Activated CD4-positive, alpha-beta T cell treated with anti-CD3 and anti-CD28 coated beads for 1 hour (primary cell): ENCODE measurements around the gene GLIPR2.
"Not testable (repeated sequence)": the region's sequence is repeated elsewhere in the genome, so short reads cannot be mapped to it uniquely, and the experiment has no call there.

ENCODE experiments used
- DNase-seq: peaks from one replicate; pipeline ENCODE4 v3.0.0-alpha.2; 2020

The GLIPR2 gene, protein sequence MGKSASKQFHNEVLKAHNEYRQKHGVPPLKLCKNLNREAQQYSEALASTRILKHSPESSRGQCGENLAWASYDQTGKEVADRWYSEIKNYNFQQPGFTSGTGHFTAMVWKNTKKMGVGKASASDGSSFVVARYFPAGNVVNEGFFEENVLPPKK

DNA sequence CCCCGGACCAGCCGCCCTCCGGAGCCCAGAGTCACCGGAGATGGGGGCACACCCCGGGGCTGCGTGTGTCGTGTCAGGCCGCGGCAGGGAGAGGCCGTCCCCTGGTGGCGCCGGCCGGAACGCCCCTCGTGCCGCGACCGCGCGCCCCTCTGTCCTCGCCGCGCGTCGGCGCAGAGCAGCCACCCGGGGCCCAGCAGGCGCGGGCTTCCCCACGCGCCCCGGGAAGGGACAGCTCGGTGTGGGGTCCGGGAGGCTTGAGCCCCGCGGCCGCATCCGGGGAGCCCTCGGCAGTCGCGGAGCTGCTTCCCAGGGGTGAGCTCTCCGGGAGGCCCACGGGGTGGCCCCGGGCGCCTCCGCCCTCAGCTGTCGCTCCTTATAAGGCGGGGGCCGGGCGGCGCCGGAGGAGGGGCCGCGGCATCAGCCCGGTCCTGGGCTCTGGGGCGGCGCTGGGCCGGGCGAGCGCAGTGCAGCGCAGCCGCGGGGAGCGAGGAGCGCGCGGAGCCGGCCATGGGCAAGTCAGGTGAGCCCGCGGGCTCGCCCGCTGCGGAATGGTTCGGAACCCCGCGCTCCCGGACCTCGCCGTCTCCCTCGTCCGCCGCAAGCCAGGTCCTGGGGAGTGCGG lies at the start of gene GLIPR2:
GLIPR2 (plus strand) TSS at position 462 of the 622 bp plus-strand sequence; CDS start at position 508, 46 bp downstream.
- DNase-seq = peak; percentile 68

DNA sequence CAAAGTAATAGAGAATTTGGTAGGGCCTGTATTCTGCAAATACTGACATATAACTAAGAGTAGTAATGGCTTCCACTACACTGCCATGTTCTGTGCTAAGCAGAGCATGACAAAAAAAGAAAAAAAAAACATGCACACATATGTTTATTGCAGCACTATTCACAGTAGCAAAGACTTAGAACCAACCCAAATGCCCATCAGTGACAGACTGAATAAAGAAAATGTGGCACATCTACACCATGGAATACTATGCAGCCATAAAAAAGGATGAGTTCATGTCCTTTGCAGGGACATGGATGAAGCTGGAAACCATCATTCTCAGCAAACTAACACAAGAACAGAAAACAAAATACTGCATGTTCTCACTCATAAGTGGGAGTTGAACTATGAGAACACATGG lies 49.5 kb upstream of the GLIPR2 start:
- DNase-seq = not testable (repeated sequence)

DNA sequence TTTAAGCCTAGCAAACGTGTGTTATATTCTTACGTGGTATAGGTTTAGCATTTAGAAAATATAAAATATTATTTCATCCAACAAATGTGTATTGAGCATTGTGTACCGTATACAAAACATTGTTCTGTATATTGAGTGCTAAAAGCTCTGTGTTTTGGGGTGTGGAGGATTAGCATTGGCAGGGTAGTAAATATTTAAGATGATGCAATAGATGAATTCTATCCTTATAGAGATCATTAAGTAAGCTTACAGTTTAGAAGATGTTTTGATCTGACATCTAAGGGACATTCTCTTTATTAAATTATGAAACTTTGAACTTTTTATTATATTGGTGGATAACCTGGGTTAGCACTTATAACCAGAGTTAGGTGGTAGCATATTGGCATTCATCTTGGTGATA lies 48.5 kb upstream of the GLIPR2 start:
- no peak for DNase-seq

DNA sequence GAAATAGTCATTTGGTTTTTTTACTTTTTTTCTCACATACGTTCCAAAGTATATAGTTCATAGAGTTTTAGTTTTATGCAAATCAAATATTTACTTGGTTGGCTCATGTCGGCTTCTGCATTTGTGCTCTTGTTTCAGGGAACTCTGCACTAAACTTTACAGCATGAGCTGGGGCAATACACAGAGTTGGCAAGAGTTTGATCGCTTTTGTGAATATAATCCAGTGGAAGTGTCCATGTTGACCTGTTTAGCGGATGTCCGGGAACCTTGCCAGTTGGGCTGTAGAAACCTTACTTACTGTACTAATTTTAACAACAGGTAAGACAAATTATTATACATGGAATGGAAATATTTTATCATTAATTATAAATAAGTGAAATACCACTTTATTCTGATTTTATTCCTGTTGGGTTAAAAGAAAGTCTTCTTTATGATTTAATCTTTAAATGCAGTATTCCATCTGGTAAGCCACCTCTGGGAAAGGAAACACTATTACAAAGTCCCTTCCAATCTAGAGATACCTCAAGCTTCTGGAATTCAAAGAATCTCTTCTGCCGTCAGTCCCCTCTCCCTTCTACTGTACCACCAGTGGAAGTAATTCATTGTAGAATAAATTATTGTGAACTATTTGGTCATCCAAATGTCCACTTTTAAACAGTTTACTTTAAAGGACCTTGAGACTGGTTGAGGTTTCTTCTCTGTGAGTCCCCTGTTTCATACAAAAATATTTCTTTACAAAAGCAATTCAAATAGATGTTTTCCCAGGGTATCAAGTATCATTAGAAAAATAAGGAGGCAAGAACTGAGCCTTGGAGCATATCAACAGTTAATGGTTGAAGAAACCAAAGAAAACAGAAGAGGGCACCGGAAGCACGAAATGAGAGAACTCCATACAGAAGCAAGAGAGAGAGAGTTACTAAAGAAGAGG lies 45.2 kb upstream of the GLIPR2 start:
- no peak for DNase-seq

DNA sequence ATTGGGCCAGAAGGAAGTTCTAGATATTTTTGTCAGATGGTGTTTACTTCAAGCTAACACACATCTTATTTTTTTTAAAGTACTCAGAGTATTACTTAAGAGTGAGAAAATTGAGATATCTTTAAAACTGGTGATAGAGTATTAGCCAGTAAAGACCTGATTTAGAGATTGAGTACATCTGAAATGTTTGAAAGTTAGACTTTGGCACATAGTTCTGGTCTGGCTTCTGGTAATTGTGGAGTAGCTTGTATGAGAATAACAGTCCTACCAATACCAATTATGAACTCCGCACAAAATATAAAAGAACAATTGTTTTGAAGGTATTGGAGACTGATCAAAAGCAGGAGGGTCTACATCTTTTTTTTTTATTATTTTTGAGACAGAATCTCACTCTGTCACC lies 44.5 kb upstream of the GLIPR2 start:
- DNase-seq = no peak

DNA sequence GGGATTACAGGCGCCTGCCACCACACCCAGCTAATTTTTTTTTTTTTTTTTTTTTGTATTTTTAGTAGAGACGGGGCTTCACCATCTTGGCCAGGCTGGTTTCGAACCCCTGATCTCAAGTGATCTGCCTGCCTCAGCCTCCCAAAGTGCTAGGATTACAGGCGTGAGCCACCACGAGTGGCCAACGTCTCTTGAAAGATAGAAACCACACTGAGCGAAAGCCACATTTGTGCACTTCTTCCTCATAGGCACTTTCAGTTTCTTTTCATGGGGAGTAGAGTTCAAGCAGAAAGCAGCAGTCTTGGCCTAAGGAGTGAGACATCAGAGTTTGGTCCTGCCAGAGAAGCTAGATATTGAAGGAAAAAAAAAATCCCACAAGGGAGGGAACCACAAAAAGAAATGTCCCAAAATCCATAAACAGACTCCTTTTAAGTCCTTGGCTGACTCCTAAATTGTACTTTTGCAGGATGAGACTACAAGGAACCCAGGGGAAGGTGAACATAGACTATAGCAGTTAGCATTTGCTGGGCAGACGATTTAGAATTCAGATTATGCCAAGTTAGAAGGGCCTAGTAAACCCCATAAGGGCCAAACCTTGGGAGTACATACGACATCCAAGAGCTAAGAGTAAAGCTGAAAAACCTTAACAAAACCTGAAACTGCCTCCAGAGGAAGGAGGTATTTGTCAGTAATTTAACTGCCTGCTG lies 43.9 kb upstream of the GLIPR2 start:
- no peak for DNase-seq

DNA sequence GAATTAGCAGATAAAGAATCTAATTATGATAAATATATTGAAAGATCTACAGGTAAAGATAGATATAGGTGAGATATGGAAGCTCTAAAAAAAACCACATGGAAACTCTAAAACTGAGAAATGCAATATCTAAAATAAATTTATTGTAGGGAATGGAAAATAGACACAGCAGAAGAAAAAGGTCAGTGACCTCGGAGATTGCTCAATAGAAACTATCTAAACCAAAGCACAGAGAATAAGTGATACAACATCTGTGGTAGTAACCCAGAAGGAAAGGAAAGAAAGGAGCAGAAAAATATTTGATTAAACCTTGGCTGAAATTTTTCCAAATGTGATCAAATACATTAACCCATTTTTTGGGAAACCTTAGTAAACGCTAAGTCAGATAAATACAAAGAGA lies 43.1 kb upstream of the GLIPR2 start:
- DNase-seq = no peak

DNA sequence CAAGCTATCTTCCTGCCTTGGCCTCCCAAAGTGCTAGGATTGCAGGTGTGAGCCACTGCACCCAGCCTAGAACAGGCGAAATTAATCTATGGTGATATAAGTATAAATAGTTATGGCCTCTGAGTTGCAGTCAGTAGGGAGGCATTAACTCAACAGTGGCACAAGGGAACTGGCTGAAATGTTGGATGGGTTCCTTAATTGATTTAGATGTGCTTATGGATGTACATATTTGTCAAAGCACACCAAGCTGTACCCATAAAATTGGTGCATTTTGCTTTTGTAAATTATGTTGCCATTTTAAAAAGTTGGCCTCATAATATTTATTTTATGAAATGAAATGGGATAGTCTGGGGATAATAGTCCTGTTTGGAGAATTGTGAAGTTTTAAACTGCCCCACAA lies 36.8 kb upstream of the GLIPR2 start:
- no peak for DNase-seq

DNA sequence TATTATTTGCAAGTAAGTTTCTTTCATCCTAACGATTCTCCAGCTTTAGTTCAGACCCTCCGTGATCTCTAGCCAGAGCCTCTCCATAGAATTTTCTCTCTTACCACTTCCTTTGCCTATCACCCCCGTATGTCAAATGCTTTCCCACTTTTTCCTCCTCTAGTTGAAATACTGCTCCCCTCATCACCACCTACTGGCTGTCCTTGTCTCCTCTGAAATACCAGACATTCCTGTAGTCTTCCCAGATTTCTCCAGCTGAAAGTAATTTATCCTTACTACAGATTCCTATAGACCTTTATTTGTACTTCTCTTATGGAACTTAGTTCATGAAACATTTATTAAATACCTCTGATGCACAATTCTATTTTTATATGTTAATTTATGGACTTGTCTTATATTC lies 36.0 kb upstream of the GLIPR2 start:
- no peak for DNase-seq

DNA sequence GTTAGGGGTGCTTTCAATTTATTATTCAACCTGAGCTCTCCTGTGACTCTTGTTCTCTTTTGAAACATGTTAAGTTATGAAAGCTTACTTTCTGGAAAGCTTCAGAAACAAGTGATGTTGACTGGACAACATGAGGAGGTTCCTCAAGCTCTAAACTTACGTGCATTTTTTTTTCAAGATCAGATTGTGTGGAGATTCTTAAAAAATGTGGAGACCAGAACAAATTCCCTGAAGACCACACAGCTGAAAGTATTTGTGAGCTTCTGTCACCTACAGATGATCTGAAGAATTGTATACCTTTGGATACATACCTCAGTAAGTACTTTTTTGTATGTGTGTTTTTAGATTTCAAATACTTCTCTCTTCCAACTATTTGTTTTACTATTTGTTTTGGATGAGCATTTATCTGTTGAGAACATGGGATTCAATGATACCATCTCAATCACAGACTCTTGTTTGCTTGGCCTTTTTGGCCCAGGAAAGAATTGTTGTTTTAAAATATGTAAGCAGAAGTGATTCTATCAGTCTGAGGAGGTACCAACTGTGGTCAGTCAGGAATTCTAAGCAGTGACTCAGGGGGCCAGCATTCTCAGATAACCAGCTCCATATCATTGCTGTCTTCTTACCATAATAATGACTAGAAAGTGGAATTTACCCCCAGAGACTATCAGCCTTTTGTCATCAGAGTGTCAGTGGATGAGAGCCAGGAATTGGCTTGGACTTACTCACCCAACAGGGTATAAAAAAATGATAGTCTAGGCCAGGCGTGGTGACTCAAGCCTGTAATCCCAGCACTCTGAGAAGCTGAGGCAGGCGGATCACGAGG lies 34.4 kb upstream of the GLIPR2 start:
- DNase-seq = no peak

DNA sequence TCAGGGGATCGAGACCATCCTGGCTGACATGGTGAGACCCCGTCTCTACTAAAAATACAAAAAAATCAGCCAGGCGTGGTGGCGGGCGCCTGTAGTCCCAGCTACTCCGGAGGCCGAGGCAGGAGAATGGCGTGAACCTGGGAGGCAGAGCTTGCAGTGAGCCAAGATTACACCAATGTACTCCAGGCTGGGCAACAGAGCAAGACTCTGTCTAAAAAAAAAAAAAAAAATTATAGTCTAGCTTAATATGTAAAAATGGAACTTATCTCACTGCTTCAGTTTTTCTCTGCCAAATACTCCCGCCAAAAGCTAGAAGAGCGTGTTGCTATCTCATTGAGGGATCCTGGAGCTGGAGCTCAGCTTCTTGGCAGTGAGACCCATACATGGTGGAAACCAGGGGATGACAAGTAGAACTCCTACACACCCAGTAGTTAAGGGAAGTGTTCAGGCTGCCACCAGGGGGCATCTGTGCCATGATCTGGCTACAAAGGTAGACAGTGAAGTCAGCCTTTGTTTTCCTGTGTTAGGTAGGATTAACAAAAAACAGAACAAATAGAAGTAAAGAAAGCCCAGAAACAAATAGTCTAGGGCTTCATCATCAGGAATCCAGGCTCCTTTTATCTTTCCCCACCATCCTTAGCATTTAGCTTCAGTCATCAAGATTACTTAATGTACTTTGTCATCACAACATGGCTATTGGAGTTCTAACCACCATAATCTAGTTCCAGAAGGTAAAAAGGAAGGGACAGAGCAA lies 33.6 kb upstream of the GLIPR2 start:
- peak; percentile 81 for DNase-seq

DNA sequence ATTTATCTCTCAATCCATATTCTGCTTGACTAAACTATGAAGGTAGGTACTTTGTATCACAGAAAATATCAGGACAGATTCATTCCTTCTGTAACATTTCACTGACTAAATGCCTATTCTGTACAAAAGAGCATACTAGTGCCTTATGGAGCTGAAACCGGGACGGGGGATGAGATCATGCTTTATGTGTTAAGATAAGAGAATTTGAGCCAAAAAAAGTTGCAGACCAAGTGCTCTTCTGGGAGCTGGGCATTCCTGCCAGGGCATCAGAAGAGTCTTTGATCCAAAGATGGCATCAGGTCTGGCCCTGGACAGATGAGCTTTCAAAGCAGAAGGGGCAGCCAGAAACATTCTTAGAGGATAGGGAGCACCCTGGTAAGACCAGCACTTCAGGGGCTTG lies 27.5 kb upstream of the GLIPR2 start:
- DNase-seq = no peak

DNA sequence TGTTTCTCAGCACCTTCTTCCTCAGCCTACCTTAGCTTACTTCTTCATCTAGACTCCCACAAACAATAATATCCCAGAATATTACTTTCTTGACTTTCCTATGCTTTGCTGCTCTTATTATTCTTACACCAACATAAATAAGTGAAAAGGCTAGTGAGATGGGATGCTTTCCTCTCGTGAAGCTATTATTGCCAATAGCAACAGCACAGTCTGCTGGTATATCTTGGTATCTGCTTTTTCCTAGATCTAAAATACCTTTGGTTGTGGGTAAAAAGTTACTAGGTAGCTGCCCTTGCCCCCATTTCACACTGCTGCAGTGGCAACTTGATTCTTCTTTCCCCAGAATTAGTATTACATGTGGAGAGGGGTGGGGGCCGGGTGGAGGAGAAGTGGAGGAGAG lies 26.1 kb upstream of the GLIPR2 start:
- no peak for DNase-seq

DNA sequence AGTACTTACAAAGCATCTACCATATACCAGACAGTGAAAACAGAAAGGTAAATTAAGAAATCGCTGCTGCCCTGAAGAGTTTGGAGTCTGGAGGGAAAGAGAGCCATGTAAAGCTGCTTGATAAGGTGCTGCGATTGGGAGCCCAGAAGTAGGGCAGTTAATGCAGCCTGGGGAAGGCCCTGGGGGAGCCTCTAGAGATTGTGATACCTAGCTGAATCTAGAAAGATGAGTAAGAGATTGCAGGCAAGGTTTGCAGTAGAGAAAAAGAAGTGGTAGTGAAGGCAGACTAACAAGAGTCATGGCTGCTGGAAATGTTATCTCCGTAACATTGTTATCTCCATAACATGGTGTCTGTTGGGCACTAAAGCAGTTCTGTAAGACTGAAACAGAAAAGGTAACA lies 24.0 kb upstream of the GLIPR2 start:
- DNase-seq = no peak

DNA sequence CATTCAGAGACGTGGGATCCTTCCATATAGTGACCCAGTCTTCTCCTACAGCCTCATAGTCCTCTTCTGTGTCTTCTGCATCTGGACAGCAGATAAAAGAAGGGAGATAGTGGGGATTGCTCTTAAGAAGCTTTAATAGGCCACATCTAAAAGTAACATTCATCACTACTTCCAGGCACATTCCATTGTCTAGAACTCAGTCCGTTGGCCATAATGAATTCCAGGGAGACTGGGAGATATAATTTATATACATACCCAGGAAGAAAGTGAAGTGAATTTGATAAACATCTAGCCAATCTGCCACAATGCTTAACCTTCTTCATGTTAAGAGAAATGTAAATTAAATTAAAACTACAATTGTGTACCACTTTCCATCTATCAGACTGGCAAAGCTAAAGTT lies 22.5 kb upstream of the GLIPR2 start:
- DNase-seq = no peak

DNA sequence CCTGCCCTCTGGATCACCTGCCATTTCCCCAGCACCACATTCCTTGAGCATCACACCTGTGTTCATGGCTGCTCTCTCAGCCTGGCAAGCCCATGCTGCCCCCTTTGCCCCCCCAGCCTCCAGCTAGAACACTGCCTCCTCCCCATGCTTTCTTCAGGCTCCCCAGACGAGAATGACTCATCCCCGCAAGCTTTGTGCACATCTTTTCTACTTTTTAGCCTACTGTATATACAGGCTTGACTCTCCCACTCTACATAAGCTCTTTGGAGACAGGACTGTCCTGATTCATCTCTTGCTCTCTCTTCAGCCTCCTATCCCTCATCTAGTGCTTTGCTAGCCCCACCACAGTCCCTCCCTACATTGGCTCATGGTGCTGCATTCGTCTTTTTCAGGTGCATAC lies 19.9 kb upstream of the GLIPR2 start:
- no peak for DNase-seq

DNA sequence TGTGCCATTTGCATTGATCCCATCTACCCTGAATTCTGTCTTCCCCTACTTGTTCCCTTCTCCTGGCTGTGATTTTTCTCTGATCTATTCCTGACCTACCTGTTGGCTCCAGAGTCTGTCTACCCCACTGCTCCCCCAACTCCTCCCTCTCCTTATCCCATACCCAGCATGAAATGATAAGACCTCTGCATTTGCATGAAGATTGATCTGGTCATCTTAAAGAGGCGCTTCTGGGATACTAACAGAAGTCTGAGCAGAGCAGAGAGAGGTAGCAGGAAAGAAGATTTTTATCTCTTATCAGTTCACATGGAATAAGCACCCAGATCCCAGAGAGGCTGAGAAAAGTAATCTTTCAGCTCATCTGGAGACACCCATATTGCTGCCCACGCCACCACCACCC lies 18.3 kb upstream of the GLIPR2 start:
- no peak for DNase-seq

DNA sequence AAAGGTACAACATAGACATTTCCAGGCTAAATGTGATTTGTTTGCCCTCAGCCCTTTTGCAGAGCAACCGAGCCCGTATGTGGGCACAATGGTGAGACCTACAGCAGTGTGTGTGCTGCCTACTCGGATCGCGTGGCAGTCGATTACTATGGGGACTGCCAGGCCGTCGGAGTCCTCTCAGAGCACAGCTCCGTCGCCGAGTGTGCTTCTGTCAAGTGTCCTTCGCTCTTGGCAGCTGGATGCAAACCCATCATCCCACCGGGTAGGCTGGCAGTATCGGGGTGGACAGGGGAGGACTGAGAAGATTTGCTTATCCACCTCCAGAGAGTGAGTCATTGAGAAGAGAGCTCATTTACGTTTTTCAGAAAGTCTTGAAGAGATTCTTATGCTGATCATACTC lies 17.8 kb upstream of the GLIPR2 start:
- no peak for DNase-seq

DNA sequence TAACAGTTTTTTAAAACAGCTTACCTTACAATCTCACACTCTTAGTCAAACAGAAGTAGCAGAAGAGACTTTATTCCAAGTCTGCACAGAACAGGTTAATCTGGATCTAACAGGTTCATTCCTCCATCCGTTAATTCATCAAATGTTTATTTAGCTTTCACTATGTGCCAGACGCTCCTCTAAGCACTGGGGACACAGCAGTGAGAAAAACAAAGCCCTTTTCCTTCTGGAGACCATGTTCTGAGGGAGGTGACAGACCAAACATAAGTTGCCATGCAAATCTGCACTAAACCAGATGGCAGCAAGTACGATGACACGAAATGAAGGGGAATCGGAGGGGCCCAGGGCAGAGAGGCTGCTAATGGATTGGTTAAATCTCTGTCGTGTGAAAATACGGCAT lies 17.1 kb upstream of the GLIPR2 start:
- no peak for DNase-seq

DNA sequence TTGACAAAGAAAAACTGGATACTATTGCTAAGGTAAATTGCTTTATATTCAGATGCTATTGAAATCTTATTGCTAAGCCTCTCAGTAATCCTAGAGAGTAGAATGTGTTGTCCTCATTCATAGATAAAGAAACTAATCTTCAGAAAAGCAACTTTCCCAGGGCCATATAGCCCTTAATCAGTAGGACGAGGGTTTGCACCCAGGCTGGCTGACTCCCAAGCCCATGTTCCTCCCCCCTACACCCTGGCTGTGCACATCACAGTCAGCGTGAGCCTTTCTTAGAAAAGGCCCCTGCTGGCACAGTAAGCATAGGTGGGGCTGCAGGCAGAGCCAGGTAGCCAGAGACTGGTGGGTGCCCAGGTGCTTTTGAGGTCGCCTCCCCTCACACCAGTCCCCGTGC lies 15.8 kb upstream of the GLIPR2 start:
- no peak for DNase-seq

DNA sequence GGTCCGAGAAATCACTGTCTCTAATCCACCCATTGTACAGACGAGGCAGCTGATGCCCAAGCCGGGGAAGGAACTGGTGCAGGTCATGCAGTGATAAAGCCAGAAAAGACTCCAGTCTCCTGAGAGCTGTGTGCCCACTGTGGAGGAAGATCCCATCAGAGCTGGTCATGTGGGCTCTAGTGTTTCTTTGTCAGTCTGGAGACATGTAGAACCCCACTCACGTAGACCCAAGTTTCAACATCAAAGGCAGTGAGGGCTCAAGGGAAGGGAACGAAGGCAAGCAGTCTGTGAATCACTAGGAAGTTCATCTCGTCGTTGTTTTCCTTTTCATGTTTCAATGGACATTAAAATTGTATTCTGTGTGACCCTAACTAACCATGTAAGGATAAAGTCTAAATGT lies 14.6 kb upstream of the GLIPR2 start:
- no peak for DNase-seq

DNA sequence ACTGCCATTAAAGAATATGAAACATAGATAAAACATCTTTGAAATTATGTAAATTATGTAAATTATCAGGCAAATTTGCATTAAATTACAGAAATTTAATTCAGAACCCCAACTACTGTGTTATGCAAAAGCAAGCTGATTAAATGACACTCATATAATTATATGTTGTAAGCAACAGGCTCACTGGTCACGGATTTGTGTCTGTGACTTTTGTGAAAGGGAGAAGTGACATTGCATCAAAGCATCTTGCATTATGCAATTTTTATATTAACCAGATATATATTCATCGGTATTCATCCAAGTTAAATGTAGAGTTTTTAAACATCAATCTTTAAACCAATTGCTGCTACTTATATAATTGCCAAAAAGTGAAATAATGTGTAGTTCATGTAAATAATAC lies 13.0 kb upstream of the GLIPR2 start:
- DNase-seq = no peak
